GM08714 (cell line): ENCODE data around the gene ARPP19.
A peak's percentile ranks its signal among the peaks of the same experiment; 100 is the strongest.
"Not testable (repeated sequence)": the region's sequence is repeated elsewhere in the genome, so short reads cannot be mapped to it uniquely, and the experiment has no call there.

Experiments
- H3K4me3 ChIP-seq: fragments of 200-500 bp; sonication (Bioruptor generic); 2 replicates; pipeline ENCODE4 v1.5.1; 2014; ENCODE audit warnings: mild to moderate bottlenecking, low read length, inconsistent platforms
- ZNF274 ChIP-seq: IDR thresholded peaks from 2 replicates; pipeline ENCODE4 v1.6.1; 2012; ENCODE audit warnings: mild to moderate bottlenecking, low read depth, low read length

Gene ARPP19

DNA sequence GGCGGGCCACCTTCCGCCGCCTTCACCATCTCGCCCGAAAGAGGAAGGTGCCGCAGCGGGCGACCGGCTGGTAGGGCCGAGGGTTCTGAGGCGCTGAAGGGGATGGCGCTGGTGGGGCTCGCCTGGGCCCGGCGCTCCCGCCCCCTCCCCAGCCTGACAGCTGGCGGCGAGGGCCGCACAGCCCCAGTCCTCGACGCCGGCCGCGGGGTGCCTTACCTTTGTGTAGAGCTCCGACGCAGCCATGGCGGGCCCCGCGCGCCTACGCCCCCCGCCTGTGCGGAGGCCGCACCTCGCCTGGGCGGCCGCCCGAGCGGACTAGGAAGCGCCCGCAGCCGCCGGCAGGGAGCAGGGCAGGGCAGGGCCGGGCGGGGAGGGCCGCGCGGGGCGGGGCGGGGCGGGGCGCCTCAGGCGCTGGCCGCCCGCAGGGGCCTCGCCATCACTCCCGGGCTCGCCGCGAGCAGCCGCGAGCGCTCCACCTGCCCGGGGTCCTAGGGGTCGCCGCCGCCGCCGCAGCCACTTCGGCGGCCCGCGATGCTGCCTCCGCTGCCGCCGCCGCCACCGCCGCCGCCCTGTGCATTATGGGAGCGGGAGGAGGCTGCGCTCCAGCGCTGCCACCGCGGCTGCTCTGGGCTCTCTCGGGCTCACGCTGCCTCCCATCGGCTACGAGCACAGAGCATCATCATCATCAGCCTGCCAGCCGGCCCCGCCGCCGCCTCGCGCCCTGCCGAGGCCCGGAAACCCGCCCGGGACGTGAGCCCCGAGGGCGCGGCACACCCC is 40.1 kb downstream of the ARPP19 start, which contains the start of gene MYO5A:
Gene MYO5A (minus strand): TSS at position 317 of the 777 bp plus-strand sequence. CDS start 74 bp downstream, at position 243.
- H3K4me3 ChIP-seq: peak within 1 kb of the TSS; percentile 74
- no peak for TF ChIP-seq ZNF274

DNA sequence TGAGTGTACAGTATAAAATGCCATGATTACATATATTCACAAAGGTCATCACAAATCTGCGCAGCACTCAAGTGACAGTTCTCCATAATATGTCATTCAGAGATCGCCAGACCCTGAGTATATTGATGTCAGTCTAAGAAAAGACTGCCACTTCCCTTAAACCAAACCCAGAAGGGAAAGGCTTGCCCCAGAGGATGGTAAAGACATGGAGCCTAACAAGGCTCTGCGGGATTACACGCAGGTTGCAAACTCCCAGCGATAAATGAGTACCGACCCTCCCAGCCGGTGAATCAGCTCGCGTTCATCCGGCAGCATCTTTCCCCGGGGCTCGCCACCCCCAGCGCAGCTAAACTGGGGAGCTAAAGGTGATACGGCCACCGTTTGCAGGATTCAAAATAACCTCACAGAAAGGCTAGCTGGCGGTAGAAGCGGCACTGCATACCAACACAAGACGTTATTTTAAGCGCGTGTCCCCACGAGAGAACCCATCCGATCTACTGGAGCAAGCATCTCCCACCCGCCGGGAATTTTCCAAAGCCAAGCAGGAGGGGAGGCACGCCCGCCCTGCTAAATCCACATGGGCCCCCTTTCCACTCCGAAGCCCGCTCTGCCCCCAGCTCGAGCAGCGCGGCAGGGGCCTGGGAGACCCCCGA is 40.8 kb downstream of the ARPP19 start:
- TF ChIP-seq ZNF274: no peak
- H3K4me3 ChIP-seq: peak overlapping the region; percentile 74

DNA sequence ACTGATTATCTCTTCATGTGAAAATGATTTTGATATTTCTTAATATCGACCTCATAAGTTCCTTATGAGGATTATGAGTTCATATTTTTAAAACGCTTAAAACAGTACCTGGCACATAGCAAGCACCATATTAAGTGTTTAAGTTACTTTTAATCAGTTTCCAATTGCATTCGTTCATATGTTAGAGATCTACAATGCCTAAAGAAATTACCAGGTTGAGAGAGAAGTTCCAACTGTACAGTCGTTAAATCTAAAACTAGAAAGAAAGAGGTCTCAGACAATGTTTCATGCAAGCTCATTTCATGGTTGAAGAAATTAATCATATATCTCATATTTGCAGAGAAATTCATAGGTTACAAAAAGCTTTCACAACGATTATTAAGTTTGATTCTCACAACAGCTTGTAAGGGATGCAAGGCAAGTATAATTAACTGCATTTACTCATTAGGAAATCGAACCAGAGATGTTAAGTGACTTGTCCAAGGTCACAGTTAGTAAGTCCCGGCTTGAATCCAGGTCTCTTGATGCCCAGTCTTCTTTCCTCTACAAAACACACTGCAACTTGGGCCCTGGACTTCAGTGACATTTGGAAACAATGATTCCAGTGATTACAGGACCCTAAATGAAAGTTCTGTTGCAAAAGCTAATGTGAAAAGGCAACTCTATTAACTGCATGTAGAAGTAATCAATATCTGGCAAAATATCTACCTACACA is 41.5 kb downstream of the ARPP19 start:
- H3K4me3 ChIP-seq: peak overlapping the region; percentile 74
- no peak for TF ChIP-seq ZNF274

DNA sequence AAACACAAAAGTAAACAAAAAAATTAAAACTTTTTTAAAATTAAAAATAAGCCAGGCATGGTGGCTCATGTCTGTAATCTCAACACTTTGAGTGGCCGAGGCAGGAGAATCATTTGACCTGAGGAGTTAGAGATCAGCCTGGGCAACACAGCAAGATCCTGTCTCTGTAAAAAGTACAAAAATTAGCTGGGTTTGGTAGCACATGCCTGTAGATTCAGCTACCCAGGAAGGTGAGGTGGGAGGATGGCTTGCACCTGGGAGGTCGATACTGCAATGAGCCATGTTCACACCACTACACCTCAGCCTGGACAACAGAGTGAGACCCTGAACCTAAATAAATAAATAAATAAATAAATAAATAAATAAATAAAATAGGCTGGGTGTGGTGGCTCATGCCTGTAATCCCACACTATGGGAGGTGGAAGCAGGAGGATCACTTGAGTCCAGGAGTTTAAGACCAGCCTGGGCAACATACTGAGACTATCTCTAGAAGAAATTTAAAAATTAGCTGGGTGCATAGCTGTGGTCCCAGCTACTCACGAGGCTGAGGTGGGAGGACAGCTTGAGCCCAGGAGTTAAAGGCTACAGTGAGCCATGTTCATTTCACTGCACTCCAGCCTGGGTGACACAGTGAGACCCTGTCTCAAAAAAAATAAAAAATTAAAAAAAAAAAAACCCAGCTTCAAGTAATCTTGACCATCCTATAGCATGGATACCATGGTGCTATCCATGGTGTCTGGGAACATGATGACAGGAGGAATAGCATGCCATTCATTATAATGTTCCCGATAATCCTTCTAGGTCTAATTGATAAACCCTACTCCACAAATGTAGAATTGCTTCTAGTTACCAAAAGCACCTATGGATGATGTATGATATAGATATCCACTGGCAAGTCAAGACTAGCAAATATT is 44.4 kb downstream of the ARPP19 start:
- no peak for TF ChIP-seq ZNF274
- no peak overlapping the region for H3K4me3 ChIP-seq

DNA sequence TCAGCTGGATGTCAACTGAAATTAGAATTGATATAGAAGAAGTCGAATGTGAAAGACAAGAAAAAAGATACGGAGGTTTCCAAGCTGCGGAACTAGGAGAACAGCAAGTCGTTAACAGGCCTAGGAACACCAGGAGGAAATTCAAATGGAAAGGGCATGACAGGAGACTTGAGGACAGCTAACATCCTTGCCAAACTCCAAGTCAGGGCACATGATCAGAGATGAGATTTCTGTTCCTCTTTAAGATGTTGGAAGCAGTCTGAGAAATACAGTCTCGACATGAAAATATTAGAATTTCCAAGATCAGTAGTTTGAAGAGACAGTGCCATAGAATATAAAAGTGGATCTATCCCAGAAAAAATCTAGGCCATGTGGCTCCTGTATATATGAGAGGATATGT is 45.2 kb downstream of the ARPP19 start:
- H3K4me3 ChIP-seq: no peak overlapping the region
- TF ChIP-seq ZNF274: no peak

DNA sequence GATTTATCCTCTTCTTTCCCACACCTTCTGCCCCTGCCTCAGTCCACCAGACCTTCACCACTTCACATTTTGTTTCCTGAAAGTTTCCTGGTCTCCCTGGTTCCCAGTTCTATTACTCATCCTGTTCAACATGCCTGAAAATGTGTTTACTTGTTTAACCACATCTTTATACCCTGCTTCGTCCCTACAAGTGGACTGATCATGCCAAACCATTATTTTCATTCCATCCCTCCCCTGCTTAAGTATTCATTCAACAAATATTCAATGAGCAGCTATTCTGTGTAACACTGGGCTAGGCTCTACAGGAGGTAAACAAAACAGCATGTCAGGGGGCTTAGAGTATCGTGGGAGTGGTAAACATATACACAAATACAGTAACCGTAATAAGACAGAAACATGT is 45.6 kb downstream of the ARPP19 start:
- no peak overlapping the region for H3K4me3 ChIP-seq
- TF ChIP-seq ZNF274: no peak

DNA sequence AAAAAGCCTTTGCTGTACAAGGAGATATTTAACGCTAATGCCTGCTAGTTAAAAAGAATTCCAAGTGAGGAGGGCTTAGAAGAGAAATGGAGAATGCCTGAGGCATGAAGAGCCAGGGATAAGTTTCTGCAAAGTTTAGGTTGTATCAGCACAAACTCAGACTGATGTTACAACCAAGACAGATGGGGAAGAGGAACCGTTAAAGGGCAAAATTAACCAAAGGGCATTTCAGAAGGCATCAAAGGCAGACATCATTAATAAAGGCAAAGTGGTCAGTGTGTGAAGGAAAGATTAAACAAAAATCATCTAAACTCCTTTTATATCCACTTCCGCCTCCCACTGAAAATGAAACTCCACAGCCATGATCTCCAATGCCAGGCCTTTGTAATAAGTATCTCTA is 47.1 kb downstream of the ARPP19 start:
- H3K4me3 ChIP-seq: no peak overlapping the region
- no peak for TF ChIP-seq ZNF274

DNA sequence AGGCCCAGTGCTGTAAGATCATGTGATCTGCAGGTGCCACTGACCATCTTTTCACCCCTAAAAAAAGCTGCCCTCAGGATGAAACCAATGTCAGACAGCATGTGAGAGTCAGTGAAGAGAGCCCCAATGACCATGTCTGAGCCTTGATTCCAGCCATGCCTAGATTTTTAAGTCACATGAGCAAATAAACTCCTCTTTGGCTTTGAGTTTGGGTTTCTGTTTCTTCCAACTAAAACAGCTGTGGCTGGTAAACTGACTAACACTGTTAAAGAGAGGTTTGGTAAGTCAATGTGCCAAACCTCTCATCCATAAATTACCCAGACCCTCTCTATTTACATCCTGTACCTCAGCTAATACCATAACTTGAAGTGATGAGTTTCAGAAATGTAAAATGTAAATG is 48.4 kb downstream of the ARPP19 start:
- TF ChIP-seq ZNF274: no peak
- H3K4me3 ChIP-seq: no peak overlapping the region

DNA sequence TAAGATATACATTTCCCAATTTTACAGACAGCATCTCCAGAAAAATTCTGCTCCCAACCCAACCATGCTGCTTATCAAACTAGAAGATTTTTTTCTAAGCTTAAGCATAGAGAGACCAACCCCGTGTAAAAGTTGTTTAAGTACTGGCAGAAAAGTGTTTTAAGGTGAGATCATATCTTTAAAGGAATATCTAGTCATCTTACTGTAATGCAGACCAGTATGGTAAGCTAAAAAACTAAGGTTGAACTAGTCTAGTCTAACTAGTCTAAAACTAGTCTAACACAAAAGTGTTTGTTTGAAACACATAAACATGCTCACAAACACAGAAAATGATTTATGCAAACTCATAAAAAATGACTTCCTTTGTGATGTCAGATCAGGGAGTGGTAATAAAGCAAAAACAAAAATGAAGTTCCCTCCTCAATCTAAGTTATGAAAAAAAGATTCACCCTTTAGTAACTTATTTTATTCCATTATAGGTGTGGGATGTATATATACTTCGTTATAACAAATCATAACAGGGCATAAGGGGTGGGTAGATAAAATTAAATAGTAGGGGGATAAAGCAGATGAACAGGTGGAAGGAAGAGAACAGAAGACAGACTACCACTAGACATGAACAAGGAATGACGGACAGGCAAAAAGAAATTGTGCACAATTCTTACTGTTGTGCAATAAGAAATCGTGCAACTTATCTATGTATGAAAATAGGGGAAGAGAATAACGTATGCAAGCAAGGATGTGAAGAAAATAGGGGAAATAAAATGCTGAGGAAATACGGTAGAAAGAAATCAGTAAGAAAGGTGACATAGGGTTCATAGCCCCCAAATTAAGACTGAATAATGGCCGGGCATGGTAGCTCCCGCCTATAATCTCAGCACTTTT is 50.1 kb downstream of the ARPP19 start:
- no peak overlapping the region for H3K4me3 ChIP-seq
- TF ChIP-seq ZNF274: no peak

DNA sequence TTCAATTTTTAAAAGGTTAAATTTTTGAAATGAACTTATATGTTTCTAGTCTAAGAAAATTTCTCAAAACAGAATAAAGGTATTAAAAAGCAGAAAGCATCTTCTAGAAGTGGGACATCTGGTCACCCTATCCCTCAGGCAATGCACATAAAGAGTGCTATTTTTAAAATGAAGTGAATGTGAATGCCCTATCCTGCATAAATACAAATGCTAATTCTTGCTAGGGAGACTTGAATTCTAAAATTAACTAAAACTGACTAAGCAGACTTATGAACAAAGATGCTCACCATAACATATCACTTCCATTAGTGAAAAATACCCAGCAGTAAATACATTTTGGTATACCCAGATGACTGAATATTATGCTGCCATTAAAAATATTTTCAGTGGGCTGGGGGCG is 51.8 kb downstream of the ARPP19 start:
- no peak overlapping the region for H3K4me3 ChIP-seq
- no peak for TF ChIP-seq ZNF274

DNA sequence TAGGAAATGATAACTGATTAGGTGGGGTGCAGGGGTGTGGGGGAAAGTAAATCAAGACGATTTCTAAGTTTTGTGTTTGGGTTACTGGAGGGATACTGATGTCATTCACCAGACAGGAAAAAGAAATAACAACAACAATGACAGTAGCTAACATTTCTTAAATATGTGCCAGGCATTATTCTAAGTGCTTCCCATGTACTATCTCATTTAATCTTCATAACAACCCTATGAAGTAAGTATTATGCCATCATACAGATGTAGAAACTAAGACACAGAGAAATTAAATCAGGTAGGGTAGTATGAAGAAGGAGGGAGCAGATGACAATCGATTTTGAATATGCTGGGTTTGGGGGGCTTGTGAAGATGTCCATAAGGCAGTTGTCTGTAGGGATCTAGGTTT is 53.5 kb downstream of the ARPP19 start:
- H3K4me3 ChIP-seq: no peak overlapping the region
- no peak for TF ChIP-seq ZNF274

DNA sequence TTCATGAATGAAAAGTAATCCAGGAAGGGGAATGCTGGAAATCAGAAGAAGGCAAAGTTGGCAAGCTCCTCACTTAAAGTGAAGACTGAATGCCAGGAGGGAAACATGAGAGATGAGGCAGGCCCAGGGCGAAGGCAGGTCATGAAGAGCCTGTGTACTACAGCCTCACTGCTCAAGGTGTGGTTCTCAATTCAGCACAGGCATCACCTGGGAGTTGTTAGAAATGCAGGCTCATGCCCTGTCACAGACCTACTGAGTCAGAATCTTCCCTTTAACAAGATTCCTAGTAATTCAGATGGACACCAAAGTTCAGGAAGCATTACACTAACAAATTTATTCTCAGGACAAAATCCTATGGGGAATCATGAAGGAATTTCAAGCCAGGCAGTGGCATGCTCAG is 54.3 kb downstream of the ARPP19 start:
- TF ChIP-seq ZNF274: no peak
- no peak overlapping the region for H3K4me3 ChIP-seq

DNA sequence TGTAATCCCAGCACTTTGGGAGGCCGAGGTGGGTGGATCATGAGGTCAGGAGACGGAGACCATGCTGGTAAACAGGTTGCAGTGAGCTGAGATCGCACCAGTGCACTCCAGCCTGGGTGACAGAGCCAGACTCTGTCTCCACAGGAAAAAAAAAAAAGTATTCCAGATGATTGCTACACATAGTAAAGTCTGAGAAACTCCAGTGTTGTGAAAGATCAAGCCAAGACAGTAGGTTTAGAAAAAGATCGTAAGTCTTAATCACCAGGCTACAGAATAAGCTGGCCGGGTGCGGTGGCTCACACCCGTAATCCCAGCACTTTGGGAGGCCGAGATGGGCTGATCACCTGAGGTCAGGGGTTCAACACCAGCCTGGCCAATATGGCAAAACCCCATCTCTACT is 56.0 kb downstream of the ARPP19 start:
- H3K4me3 ChIP-seq: not testable (repeated sequence)

DNA sequence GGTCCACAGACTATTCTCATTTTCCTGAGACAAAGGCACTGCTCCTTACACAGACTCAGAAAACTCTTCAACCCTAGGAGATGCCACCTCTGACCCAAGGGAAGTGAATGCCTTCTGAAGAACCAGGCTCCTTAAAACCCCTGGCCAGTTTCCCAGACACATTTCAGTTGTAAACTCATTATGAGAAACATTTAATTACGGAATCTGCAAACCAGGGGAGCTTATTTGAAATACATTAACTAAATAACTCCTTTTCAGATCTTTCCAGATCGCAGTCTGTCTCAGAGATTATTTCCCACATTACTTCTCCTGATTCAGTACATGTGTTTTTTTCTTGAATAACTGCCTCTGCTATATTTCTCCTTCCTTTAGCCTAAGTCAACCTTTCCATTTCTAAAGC is 57.7 kb downstream of the ARPP19 start:
- TF ChIP-seq ZNF274: no peak
- H3K4me3 ChIP-seq: no peak overlapping the region
